ENCODE data around the gene PPP1R18.
A peak's percentile ranks its signal among the peaks of the same experiment; 100 is the strongest.

Gene PPP1R18

DNA sequence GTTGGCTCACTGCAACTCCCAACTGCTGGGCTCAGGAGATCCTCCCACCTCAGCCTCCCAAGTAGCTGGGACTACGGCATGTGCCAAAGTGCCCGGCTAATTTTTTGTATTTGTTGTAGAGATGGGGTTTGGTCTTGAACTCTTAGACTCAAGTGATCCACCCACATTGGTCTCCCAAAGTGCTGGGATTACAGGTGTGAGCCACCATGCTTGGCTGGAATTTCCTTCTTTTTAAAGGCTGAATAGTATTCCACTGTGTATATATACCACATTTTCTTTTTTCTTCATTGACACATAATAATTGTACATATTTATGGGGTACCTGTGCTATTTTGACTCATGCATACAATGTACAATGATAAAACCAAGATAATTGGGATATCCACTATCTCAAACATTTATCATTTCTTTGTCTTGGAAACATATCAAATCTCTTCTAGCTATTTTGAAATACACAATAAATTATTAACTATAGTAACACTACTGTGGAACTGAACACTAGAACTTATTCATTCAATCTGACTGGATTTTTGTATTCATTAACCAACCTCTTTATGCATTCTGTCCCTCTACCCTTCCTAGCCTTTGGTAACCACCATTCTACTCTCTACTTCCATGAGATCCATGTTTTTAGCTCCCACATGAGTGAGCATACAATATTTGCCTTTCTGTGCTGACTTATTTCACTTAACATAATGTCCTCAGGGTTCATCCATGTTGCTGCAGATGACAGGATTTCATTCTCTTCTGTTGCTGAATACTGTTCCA is 22.8 kb upstream of the PPP1R18 start:
- H3K4me3 Mint-ChIP-seq = no peak overlapping the region
- peaks cover 53 to 69% of the 10 kb centered on the region in 2 donors for H3K36me3 Mint-ChIP-seq
- no peaks in the 10 kb centered on the region for H3K27me3 Mint-ChIP-seq
- ATAC-seq (replicated peaks) (no peak), DNase-seq (no peak)
- H3K4me1 Mint-ChIP-seq = peaks cover 21 to 22% of the 10 kb centered on the region in 2 donors
- no peaks in the 10 kb centered on the region for H3K9me3 Mint-ChIP-seq
- H3K27ac Mint-ChIP-seq = no peak overlapping the region

DNA sequence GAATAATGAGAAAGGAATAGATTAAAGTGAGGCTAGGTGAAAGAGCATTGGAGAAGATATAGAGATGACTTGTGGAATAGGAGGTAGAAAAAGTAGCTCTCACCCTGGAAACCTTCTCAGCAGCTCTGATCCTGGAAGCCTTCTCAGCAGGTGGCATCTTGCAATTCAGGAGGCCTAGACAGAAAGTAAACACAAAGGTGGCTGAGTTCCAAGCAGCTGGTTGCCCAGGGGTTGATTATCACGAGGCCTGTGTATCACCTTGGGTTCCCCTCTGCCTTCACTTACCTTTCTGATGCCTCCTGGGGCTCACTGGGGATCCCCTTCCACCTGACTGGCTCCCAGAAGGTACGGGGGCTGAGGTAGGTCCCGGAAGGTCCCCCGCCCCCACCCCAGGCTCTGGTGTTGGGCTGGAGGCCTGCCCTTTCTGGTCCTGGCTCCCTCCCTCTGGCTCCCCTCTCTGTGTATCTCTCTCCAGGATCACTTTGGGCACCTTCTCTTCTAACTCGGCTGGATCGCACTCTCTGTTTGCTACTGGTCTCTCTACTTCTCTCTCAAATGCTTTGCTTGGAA is 20.9 kb upstream of the PPP1R18 start:
- no peaks in the 10 kb centered on the region for H3K9me3 Mint-ChIP-seq
- ATAC-seq (replicated peaks) (no peak), DNase-seq (no peak)
- no peak overlapping the region for H3K27ac Mint-ChIP-seq
- peaks cover 18 to 24% of the 10 kb centered on the region in 2 donors for H3K4me1 Mint-ChIP-seq
- no peaks in the 10 kb centered on the region for H3K27me3 Mint-ChIP-seq
- peaks cover 59 to 74% of the 10 kb centered on the region in 2 donors for H3K36me3 Mint-ChIP-seq
- no peak overlapping the region for H3K4me3 Mint-ChIP-seq

GRCh38 chr6:30705620-30706019 is 19.2 kb upstream of the PPP1R18 start:
- Mint-ChIP-seq H3K9me3 (no peaks in the 10 kb centered on the region), H3K4me3 (no peak overlapping the region), H3K27me3 (no peaks in the 10 kb centered on the region), H3K4me1 (peaks cover 12 to 14% of the 10 kb centered on the region in 2 donors), H3K36me3 (peaks cover 49 to 63% of the 10 kb centered on the region in 2 donors), H3K27ac (no peak overlapping the region)
- ATAC-seq (replicated peaks) = no peak
- DNase-seq = no peak

DNA sequence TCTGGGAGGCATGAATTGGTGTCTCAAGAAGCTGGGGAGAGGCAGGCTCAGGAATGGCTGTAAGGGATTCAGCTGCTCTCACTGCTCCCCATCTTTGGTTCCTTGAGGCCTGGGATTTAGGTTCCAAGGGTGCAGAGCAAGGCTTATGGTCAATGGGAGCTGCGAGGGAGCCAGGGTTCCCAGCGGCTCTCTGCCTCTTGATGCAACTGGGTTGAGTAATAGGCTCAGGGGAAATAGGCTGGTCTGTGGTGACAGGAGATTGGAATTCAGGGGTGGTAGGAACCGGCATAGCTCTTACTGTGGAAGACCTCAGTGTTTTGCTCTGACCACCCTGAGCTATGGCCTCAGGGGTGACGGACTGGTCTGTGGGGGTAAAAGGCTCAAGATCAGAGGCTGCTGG is 17.4 kb upstream of the PPP1R18 start:
- DNase-seq (no peak), ATAC-seq (replicated peaks) (no peak)
- peak overlapping the region; percentile 10 for H3K27ac Mint-ChIP-seq
- peaks cover 10 to 14% of the 10 kb centered on the region in 2 donors for H3K4me1 Mint-ChIP-seq
- H3K27me3 Mint-ChIP-seq = no peaks in the 10 kb centered on the region
- H3K9me3 Mint-ChIP-seq = no peaks in the 10 kb centered on the region
- peaks cover 53 to 65% of the 10 kb centered on the region in 2 donors for H3K36me3 Mint-ChIP-seq
- H3K4me3 Mint-ChIP-seq = no peak overlapping the region

- Mint-ChIP-seq H3K4me1 (peaks cover 8 to 14% of the 10 kb centered on the region in 2 donors), H3K4me3 (no peak overlapping the region), H3K27ac (no peak overlapping the region), H3K9me3 (no peaks in the 10 kb centered on the region), H3K36me3 (peaks cover 51 to 61% of the 10 kb centered on the region in 2 donors), H3K27me3 (no peaks in the 10 kb centered on the region)
- ATAC-seq (replicated peaks) (no peak), DNase-seq (no peak)
Observed at GRCh38 chr6:30703011-30703410, 16.6 kb upstream of the PPP1R18 start.

GRCh38 chr6:30700340-30700739 is 13.9 kb upstream of the PPP1R18 start:
- no peak overlapping the region for H3K27ac Mint-ChIP-seq
- H3K36me3 Mint-ChIP-seq = peaks cover 37 to 48% of the 10 kb centered on the region in 2 donors
- ATAC-seq (replicated peaks) (no peak), DNase-seq (no peak)
- H3K9me3 Mint-ChIP-seq = no peaks in the 10 kb centered on the region
- no peaks in the 10 kb centered on the region for H3K27me3 Mint-ChIP-seq
- peaks cover 5 to 8% of the 10 kb centered on the region in 2 donors for H3K4me1 Mint-ChIP-seq
- no peak overlapping the region for H3K4me3 Mint-ChIP-seq

DNA sequence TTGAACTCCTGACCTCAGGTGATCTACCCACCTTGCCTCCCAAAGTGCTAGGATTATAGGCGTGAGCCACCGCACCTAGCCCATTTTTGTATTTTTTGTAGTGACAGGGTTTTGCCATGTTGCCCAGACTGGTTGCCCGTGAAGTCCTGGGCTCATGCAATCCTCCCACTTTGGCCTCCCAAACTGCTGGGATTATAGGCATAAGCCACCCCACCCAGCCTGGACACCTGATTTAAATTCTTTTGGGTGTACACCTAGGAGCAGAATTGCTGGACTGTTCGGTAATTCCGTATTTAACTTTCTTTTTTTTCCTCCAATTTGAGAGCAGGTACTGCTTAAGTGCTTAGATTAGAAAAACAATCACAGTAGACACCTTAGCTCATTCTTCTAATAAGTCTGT is 10.0 kb upstream of the PPP1R18 start:
- no peaks in the 10 kb centered on the region for H3K9me3 Mint-ChIP-seq
- no peak overlapping the region for H3K27ac Mint-ChIP-seq
- peaks cover 0 to 6% of the 10 kb centered on the region in 2 donors for H3K4me1 Mint-ChIP-seq
- no peak overlapping the region for H3K4me3 Mint-ChIP-seq
- no peak for ATAC-seq (replicated peaks)
- no peaks in the 10 kb centered on the region for H3K27me3 Mint-ChIP-seq
- H3K36me3 Mint-ChIP-seq = peaks cover 6 to 15% of the 10 kb centered on the region in 2 donors
- DNase-seq = no peak

- no peaks in the 10 kb centered on the region for H3K27me3 Mint-ChIP-seq
- no peak for ATAC-seq (replicated peaks)
- H3K4me3 Mint-ChIP-seq = peak overlapping the region; percentile 95 to 99
Observed at GRCh38 chr6:30691208-30691847, 4.9 kb upstream of the PPP1R18 start.

GRCh38 chr6:30690403-30691207 is 4.2 kb upstream of the PPP1R18 start, which contains the start of gene NRM:
TSS of gene NRM (minus strand) at chr6:30690984. CDS start at chr6:30690974, 10 bp downstream.
- DNase-seq = peak; percentile 54
- Mint-ChIP-seq H3K27me3 (no peaks in the 10 kb centered on the region), H3K4me3 (peak within 1 kb of the TSS; percentile 95 to 99), H3K36me3 (peaks cover 13 to 22% of the 10 kb centered on the region in 2 donors), H3K4me1 (peaks cover 34 to 42% of the 10 kb centered on the region in 2 donors), H3K9me3 (no peaks in the 10 kb centered on the region), H3K27ac (peak within 1 kb of the TSS; percentile 92)
- peak; percentile 20 to 28 for ATAC-seq (replicated peaks)

More at GRCh38 chr6:30691208-30691847, 4.9 kb upstream of the PPP1R18 start:
- Mint-ChIP-seq H3K36me3 (peaks cover 6 to 15% of the 10 kb centered on the region in 2 donors), H3K27ac (no peak overlapping the region), H3K4me1 (peaks cover 34 to 35% of the 10 kb centered on the region in 2 donors), H3K9me3 (no peaks in the 10 kb centered on the region)
- no peak for DNase-seq

DNA sequence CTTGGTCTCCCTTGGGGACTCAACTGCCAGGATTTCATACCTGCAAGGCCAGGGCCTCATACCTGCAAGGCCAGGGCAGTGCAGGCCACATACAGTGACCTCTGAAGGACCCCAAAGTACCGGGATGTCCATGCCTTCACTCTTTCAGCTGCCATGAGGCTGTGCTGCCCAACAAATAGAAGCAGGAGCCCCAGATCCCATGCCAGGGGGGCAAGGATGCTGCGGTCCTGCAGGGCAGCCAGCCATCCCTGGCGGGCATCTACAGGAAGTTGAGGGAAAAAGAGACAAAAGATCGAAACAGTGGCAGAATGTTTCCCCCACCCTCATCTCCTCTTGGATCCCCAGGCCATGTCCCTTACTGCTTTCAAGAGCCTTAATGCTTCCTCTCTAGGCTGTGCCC is 3.5 kb upstream of the PPP1R18 start:
- Mint-ChIP-seq H3K4me1 (peaks cover 39 to 48% of the 10 kb centered on the region in 2 donors), H3K4me3 (peak overlapping the region; percentile 95 to 99)

DNA sequence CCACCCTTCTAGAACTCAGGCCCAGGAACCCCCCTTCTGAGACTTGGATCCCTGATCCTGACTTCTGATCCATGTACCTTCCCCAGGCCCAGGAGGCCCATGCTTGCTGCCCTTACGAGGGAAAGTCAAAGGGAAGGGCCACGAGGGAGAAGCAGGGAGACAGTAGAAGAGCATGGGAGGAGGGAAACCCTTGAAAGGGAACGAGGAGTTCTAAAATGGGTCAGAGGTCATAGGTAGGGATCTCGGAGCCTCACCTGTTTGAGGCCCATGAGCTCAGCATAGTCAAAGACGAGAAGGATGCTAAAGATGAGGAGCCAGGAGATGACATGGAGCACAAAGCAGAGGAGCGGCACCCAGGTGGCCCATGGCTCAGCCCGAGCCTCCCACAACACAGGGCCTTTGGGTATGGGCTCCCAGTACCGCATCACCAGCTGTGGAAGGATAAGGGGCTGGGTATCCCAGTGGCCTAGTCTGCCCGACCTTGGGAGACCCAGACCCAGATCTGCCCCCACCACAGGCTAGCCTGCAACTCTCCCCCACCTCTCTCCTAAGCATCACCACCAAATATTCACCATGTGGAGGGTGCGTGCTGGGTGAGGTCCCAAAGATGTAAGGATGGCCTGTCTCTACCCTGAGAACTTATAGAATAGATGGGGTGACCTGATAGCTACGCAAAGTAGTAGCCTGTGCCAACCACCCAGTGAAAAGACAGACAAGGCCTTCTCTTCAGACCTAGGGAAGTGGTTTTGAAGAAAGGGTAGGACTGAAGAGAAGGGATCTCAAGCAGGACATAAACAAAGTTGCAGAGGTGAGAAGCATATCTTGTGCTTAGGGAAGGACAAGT is 2.8 kb upstream of the PPP1R18 start:
- H3K27me3 Mint-ChIP-seq = no peaks in the 10 kb centered on the region
- H3K27ac Mint-ChIP-seq = peak overlapping the region; percentile 92
- peak overlapping the region; percentile 95 to 99 for H3K4me3 Mint-ChIP-seq
- peaks cover 24 to 35% of the 10 kb centered on the region in 2 donors for H3K36me3 Mint-ChIP-seq
- no peak for DNase-seq
- no peak for ATAC-seq (replicated peaks)
- H3K9me3 Mint-ChIP-seq = no peaks in the 10 kb centered on the region
- H3K4me1 Mint-ChIP-seq = peaks cover 40 to 50% of the 10 kb centered on the region in 2 donors

More for the DNA sequence above, 3.5 kb upstream of the PPP1R18 start:
- no peaks in the 10 kb centered on the region for H3K9me3 Mint-ChIP-seq
- H3K36me3 Mint-ChIP-seq = peaks cover 20 to 28% of the 10 kb centered on the region in 2 donors
- DNase-seq = no peak
- ATAC-seq (replicated peaks) = no peak
- no peaks in the 10 kb centered on the region for H3K27me3 Mint-ChIP-seq
- H3K27ac Mint-ChIP-seq = peak overlapping the region; percentile 92

DNA sequence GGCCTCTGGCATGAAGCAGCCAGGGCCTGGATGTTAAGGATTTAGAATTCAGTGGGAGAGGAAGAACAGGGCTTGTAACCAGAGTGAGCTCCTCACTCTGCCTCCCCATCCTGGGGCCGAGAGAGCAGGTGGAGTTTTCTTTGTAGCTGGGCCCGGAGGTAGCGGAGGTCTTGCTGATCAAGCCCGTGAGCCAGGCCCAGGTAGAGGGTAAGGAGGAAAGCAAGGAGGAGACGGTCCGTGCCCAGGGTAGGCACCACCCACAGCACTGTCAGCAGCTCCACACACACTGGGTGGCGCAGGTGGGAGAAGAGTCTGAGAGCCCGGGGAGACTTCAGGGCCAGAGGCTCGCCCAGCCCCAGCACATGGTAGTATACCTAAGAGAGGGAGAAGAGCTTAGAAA is 2.1 kb upstream of the PPP1R18 start:
- Mint-ChIP-seq H3K9me3 (no peaks in the 10 kb centered on the region), H3K27ac (peak overlapping the region; percentile 38), H3K36me3 (peaks cover 31 to 41% of the 10 kb centered on the region in 2 donors), H3K4me3 (peak overlapping the region; percentile 89 to 99), H3K4me1 (peaks cover 42 to 50% of the 10 kb centered on the region in 2 donors), H3K27me3 (no peaks in the 10 kb centered on the region)
- ATAC-seq (replicated peaks) (peak; percentile 17 to 19), DNase-seq (peak; percentile 39)

All from stimulated activated naive B cell treated with anti-CD40 and anti-IgM and Interleukin-4, amounts not matched to agents 10 μg/mL and 1 μg/mL and 100 μg/mL, for 72 hours (primary cell).